GM21528 (cell line): ENCODE data around the gene RPL15.

ENCODE experiments used
- ATAC-seq: cut with Tn5 transposase; IDR thresholded peaks from one replicate; pipeline ENCODE4 v1.9.1; 2021; ENCODE audit warnings: mild to moderate bottlenecking, moderate library complexity; ENCODE audit not compliant: unreplicated experiment, low FRiP score

Gene RPL15

DNA sequence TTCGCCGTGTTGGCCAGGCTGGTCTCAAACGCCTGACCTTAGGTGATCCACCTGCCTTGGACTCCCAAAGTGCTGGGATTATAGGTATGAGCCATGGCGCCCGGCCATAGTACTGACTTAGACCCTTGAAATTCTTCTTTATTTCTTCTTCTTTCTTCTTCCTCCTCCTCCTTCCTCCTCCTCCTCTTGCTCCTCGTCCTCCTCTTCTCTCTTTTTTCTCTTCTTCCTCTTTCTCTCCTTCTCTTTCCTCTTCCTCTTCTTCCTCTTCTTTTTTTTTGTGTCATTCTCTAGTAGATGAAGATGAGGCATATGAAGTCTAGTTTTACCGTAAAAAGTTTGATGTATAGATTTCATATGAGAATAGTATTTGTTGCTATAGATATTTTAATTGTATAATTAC lies 9.3 kb downstream of the RPL15 start:
- ATAC-seq: no peak

DNA sequence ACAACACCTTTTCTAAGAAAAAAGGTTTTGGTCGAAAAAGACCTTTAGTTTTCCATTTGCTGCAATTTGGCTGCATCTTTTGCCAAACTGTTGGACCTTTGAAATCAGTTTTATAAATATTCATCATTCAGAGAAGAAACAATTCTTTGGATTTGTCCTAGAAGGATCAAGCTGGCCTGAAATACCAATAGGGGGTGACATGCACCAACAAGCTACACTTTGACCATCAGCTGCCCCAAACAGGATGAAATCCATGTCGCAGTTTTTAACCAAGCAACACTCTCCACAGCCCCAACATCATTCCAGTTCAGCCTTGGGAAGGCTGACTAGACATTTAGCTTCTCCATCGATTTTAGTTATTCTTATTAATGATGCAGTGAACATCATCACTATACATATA lies 9.8 kb downstream of the RPL15 start:
- ATAC-seq: no peak

DNA sequence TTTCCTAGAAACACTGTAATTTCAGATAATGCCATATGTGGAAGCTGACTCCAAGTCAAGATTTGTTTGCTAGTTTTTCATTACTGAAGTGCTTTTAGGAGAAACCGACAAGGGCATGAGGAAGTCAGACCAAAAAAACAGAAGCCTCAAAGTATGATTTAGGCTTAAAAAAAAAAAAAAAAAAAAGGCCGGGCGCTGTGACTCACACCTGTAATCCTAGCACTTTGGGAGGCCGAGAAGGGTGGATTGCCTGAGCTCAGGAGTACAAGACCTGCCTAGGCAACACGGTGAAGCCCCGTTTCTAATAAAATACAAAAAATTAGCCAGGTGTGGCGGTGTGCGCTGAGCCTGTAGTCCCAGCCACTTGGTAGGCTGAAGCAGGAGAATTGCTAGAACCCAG lies 11.6 kb downstream of the RPL15 start:
- ATAC-seq: no peak

DNA sequence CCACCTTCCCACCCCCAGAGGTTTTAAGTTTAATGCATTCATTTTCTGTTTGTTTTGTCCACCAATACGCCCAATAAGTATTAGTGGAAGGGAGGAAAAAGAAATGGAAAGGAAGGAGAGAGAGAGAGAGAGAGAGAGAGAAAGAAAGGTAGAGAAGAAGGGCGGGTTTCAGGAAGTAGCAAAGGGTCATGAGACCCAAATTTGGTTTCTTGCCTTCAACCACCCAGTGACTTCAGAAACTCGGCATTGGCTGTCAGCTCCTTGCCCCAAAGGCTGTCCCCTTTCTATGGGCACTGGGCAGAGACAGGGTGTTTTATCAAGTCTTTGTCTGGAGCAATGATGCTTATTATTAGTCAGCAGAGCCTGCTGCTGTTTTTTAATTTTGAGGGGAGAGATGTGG lies 14.7 kb downstream of the RPL15 start:
- no peak for ATAC-seq

DNA sequence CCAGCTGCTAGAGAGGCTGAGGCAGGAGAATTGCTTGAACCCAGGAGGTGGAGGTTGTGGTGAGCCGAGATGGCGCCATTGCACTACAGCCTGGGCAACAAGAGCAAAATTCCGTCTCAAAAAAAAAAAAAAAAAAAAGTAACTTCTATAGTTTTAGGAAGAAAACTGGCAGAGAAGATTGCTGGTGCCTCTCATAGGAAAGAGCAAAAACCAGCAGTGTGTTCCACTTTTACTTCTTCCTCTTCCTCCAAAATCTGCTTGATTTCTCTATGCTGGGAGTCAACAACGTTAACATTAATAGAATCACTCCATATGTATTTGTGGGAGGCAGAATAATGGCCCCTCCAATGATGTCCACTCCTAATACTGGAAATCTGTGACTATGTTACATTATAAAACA lies 15.6 kb downstream of the RPL15 start:
- ATAC-seq: no peak

DNA sequence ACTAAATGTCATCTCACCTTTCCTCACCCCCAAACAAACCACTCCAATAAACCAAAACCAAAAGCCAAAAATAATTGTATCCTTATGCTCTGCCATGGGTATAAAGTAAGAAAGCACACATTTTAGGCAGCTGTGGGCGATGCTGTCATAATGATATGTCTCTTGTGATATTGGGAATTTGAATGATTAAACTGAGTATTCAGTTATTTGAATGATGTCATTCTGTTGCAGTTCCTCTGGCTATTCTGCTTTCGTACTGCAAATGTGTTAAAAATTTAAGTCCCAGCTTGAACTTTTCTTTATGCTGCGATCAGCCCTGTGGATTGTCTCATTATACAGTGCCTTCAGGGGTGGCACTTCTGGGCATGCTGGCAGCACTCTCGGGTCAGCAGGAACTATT lies 17.3 kb downstream of the RPL15 start:
- ATAC-seq: no peak

DNA sequence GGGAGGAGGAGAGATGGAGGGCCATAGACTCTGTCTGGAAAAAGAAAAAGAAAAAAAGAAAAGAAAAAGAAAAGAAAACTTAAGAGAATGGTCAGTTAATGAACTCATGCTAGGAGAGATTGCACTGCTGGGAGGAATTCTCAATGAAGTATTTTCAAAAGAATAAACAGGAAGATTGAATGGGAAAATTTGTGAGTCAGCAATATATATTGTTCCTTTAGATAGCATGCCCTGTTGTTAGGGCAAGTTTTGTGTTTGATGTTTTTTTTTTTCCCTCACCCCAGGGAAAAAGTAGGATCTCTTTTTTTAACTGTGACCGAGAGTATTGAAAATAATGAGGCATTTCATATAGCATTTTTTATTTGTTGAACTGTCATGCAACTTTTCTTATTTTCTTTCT lies 20.4 kb downstream of the RPL15 start:
- no peak for ATAC-seq

DNA sequence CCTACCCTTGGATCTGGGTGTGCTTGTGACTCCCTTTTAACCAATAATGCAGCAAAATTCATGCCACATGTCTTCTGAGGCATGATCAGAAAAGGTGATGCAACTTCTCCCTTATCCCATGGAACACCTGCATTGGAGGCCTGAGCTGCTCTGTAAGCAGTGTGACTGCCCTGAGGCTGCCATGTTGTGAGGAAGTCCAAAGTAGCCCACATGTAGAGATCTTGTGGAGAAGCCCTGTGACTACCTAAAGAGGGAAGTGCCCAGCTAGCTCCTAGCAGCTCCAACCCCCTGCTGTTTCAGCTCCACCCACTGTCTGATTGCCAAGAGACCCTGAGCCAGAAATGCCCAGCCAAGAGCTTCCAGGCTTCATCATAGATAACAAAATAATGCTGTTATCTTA lies 21.8 kb downstream of the RPL15 start:
- ATAC-seq: no peak

DNA sequence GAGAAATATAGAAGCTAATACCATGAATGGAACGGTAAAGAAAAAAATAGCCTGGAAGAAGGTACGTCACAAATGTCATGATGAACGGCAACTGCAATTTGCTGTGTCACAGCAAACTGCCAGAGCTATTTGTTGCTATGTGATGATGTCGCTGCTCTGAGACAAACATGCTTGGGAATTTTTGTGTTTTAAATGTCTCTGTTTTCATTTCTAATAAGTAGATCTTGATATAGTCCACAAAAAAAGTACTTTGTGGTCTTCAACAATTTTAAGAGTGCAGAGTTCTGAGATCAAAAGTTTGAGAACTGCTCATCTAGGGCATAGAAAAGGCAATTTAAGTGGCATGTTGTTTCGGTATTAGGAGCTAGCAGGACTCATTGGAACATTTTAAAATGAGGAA lies 23.8 kb downstream of the RPL15 start:
- no peak for ATAC-seq

DNA sequence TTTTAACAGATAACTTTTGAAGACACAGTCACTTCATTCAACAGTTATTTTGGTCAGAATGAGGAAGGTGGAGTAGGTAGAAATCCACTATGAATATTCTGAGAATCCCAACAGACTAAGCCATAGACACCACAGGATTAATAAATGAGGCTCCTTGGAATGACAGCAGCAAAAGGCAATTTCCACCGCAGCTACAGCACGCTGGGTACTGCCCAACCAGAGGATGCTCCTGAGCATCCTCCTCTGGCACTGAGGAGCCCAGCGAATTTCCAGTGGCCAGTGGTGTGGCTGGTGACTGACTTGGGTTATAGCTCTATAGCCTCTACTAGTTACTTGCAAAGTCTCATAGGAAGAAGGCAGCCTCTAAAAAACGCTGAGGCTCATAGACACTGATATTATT lies 24.5 kb downstream of the RPL15 start:
- no peak for ATAC-seq

DNA sequence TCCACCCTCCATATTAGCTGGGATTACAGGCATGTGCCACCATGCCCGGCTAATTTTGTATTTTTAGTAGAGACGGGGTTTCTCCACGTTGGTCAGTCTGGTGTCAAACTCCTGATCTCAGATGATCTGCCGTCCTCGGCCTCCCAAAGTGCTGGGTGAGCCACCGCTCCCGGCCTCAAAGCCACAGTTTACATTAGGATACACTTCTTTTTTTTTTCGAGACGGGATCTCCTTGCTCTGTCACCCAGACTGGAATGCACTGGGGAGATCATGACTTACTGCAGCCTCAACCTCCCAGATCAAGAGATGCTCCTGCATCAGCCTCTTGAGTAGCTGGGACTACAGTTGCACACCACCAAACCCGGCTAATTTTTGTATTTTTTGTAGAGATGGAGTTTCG lies 25.6 kb downstream of the RPL15 start:
- no peak for ATAC-seq

DNA sequence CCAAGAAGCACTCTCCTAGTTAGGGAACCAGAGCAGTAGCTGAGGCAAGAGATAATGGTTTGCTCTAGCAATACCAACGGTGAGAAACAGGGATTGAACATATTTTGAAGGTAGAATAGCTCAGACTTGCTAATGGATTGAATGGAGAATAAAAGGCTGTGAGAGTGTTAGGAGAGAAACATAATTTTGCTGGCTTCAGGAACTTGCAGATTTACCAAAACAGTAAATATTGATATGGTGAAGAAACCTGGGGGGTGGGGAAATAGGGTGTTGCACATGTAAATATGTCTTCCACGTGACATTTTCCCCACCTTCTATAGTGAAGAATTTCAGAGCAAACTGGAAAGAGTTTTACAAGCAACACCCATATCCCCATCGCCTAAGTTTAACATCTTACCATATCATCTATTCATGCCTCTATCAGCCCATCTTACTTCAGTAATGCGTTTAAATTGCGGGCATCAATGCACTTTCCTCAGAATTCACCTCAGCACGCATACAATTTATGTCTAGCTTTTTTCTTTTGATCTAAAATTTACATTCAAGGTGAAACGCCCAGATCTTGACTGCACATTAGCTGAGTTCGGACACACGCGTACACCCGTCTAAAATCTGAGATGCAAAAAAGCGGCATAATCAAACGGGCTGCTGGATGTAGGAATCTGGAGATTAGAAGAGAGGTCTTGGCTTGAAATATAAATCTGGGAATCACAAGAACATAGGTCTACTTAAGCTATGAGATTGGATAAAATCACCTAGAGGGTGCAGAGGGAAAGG lies 27.3 kb downstream of the RPL15 start:
- ATAC-seq: no peak

DNA sequence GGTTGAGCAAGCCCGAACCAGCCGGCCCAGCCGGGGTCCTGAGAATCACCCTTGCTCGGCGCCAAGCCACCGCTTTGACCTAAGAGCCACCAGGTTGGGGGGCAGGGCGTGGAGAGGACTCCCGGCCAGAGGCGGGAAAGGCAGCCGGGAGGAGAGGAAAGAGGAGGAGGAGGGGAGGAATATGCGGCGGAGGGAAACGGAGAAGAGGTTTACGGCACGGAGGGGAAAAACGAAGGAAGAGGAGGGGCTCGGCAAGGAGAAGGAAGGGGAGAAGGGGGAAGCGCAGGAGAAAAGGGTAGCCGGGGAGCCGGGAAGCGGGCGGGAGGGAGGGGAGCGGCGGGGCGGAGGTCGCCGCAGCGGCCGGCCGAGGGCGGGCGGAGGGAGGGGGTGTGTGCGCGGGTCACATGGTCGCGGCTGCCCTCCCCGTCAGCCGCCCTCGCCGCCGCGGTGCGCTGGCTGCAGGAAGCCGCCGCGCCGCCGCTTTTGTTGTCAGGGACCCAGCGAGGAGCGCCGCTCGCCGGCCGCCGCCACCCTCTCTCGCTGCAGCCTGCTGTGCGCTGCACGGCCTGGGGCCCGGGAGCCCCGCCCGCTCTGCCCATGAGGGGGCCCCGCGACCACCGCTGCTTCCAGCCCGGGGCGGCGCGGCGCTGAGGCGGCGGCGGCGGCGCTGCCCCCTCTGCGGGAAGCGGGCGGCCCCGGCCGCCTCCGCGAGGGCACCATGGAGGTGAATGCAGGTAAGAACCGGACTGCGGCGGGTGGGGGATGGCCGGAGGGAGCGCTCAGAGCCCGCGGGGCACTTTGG lies 28.1 kb downstream of the RPL15 start, which contains the start of gene NR1D2:
Gene NR1D2, plus strand, starts transcription at position 426 of the 802 bp plus-strand sequence. Its CDS starts 293 bp downstream, at position 719.
- peak; percentile 63 for ATAC-seq

DNA sequence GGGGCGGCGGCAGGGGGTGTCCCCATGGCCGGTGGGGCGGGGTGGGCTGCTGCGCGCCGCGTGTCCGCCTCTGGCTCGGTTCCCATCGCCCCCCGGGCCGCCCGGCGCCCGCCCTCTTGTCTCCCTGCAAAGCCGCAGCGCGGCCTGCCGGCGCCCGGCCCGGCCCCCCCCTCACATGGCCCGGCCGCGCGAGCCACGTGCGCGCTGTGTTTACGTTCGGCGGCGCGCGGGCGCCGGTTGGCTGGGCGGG lies 28.7 kb downstream of the RPL15 start:
- no peak for ATAC-seq

DNA sequence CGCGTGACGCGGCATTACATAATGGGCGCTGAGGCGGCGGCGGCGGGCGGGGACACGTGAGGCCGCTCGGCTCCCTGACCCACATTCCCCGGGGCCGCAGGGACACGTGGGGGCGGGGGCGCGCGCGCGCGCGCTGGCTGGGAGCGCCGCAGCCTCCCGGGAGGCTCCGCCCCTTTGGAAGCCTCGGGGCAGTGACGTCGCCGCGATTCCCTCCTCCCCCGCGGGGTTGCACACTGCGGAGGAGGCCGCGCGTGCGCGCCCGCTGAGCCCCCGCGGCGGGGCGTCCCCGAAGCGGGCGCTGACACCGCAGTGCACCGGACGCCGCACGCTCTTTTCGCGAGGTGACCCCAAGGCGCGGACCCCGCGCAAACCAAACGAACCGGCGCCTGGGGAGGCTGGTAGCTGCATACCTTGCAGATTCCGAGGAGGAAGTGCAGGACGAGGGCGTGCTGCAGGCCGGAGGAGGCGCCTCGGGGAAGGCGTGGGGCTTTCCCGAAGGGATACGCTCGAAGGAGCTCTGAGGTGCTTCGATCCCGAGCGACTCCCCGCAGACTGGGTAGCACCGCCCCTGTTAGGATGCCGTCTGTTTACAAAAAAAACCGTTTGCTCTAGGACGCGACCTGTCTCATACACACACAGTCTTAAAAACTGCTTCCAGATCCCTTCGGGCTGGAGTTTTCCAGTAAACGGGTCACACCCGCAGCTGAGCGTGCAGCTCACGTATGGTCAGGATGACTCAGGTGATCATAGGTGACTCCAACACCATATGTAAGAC lies 29.2 kb downstream of the RPL15 start:
- peak; percentile 83 for ATAC-seq

DNA sequence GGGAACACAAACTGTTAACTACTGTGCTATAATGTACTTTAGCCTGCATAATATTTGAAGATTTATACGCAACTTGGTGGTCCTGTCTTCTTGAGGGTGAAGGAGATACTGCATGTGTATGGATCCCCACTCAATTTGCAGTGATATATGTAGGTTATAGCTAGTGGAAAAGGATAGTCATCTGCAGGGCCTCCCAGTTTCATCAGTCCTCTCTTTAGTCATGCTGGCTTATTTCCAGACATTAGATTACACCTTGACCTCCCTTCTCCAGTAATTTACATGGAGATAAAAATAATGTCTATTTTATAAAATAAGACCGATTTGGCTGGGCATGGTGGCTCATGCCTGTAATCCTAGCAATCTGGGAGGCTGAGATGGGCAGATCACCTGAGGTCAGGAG lies 31.8 kb downstream of the RPL15 start:
- no peak for ATAC-seq

DNA sequence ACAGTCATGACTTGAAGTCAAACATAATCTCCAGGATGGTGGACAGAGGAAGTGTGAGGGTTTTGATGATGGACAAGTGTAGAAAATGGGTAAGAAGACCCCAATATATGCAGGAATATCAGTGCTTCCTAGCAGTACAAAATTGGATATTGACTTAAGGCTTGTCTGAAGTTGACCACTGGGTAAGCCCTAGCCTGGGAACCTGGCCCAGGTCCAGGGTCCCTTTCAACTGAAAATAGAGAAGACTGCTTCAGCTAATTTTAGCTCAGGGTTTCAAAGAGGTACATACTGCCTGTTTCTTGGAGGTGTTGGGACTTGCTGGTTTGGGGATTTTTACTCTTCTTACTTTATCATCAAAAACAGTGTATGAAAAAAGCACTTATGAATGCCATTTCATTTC lies 32.9 kb downstream of the RPL15 start:
- peak; percentile 19 for ATAC-seq

DNA sequence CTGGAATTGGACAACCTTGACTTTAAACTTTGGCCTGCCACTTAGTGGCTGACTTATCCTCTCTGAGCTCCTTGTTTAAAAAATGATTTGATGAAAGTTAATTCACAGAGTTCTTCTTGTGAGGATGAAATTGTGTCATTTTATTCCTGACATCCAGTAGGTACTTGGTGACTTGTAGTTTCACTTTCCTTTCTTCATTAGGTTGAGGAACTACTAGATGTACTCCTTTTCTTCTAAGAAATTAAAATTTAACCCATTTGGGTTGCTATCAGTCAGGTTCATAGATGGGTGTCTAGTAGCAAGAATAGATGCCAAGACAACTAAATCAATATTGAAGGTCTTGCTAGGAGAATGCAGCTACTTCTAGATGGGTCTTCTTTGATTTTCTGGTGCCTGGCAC lies 33.4 kb downstream of the RPL15 start:
- ATAC-seq: peak; percentile 30

DNA sequence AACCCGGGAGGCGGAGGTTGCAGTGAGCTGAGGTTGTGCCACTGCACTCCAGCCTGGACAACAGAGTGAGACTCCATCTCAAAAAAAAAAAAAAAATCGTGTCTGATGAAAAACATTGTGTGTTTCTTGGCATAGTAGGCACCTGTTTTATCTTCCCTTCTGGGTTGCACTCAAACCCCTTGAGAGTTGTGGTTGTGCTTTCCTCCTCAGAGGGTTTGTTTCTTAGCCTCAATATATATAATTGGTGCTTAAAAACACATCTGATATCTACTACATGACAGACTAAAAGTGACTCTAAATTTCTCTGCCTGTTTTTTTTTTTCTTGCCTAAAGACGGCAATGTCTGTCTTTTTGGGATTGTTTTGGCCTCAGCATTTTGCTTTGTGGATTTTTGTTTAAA lies 35.7 kb downstream of the RPL15 start:
- peak; percentile 55 for ATAC-seq

DNA sequence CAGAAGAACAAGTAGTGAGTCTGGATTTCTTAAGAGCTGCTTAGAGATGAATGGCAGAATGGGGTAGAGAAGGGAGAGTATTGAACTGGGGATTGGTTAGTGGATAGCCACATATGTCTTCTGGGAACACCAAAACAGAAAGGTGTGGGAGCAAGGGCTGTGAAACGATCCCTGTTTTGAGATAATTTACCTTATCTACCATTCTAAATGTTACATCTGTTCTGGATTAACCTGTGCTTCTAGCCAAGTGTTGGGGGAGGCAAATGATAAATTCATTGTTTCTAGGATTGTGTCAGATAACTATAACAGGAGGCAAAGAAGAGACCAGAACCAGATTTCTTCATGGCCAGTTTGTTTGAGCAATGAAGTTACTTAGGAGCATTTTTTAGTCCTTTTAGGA lies 36.6 kb downstream of the RPL15 start:
- ATAC-seq: no peak

DNA sequence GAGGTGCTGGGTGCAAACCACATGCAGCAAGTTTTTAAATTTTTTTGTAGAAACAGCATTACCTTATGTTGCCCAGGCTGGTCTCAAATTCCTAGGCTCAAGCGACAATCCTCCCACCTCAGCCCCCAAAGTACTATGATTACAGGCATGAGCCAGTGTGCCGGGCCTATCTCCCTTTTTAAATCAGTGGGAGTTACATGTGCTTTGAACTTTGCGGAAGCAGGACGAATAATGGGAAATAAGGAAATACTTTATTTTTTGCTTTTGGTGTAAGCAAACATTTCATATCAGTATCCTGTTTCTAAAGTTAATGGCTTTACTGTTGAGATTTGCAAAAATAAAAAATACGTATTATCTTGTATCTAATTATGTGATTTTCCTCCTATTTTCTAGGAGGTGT lies 37.2 kb downstream of the RPL15 start:
- no peak for ATAC-seq
